Measurements from ENCODE around the gene ARL5A.
"Not testable (repeated sequence)": the region's sequence is repeated elsewhere in the genome, so short reads cannot be mapped to it uniquely, and the experiment has no call there.

Gene ARL5A

GRCh38 chr2:151805343-151805742 is 22.9 kb downstream of the ARL5A start:
- POLR2A ChIA-PET (ENCODE audit: low non-redundant PET) = no interaction called here
- CTCF ChIA-PET = interaction anchor here (0.6 kb wide), 1 partner anchor 39 kb away, joined by 3 read pairs; no protein-coding TSS in a partner anchor
- no peak for TF ChIP-seq CTCF (conservative IDR thresholded peaks at IDR 0.05; ENCODE audit: low read depth)

GRCh38 chr2:151803811-151804210 is 24.4 kb downstream of the ARL5A start:
- no peak for TF ChIP-seq CTCF (conservative IDR thresholded peaks at IDR 0.05; ENCODE audit: low read depth)
- no peak for DNase-seq (ENCODE audit: low spot score)
- ChIA-PET POLR2A (ENCODE audit: low non-redundant PET) (no interaction called here), CTCF (no interaction called here)
- no peak overlapping the region for H3K27ac ChIP-seq

More at GRCh38 chr2:151805343-151805742, 22.9 kb downstream of the ARL5A start:
- no peak for DNase-seq (ENCODE audit: low spot score)
- no peak overlapping the region for H3K27ac ChIP-seq

GRCh38 chr2:151802315-151802714 is 25.9 kb downstream of the ARL5A start:
- no peak for DNase-seq (ENCODE audit: low spot score)
- POLR2A ChIA-PET (ENCODE audit: low non-redundant PET) = no interaction called here
- TF ChIP-seq CTCF (conservative IDR thresholded peaks at IDR 0.05; ENCODE audit: low read depth) = no peak
- CTCF ChIA-PET = no interaction called here
- H3K27ac ChIP-seq = no peak overlapping the region

- no peak for DNase-seq (ENCODE audit: low spot score)
- H3K27ac ChIP-seq = no peak overlapping the region
- ChIA-PET POLR2A (ENCODE audit: low non-redundant PET) (no interaction called here), CTCF (no interaction called here)
- no peak for TF ChIP-seq CTCF (conservative IDR thresholded peaks at IDR 0.05; ENCODE audit: low read depth)
Observed at GRCh38 chr2:151799886-151800292, 28.3 kb downstream of the ARL5A start.

GRCh38 chr2:151796774-151797173 is 31.4 kb downstream of the ARL5A start:
- DNase-seq (ENCODE audit: low spot score) = no peak
- POLR2A ChIA-PET (ENCODE audit: low non-redundant PET) = no interaction called here
- CTCF ChIA-PET = no interaction called here
- H3K27ac ChIP-seq = no peak overlapping the region
- no peak for TF ChIP-seq CTCF (conservative IDR thresholded peaks at IDR 0.05; ENCODE audit: low read depth)

GRCh38 chr2:151795646-151796240 is 32.5 kb downstream of the ARL5A start:
- CTCF ChIA-PET = no interaction called here

GRCh38 chr2:151794422-151794821 is 33.8 kb downstream of the ARL5A start:
- CTCF ChIA-PET; H3K27ac ChIP-seq; DNase-seq (ENCODE audit: low spot score); POLR2A ChIA-PET (ENCODE audit: low non-redundant PET): not testable (repeated sequence)

More at GRCh38 chr2:151795646-151796240, 32.5 kb downstream of the ARL5A start:
- DNase-seq (ENCODE audit: low spot score) = no peak
- no peak overlapping the region for H3K27ac ChIP-seq
- POLR2A ChIA-PET (ENCODE audit: low non-redundant PET) = no interaction called here
- TF ChIP-seq CTCF (conservative IDR thresholded peaks at IDR 0.05; ENCODE audit: low read depth) = no peak

Measured in RWPE1 (cell line).